Fibroblast of pulmonary artery (primary cell): ENCODE data around the gene ARMC3.
"Not testable (repeated sequence)": the region's sequence is repeated elsewhere in the genome, so short reads cannot be mapped to it uniquely, and the experiment has no call there.

Experiments
- DNase-seq: peaks from one replicate; pipeline ENCODE4 v3.0.0-alpha.2; 2010; ENCODE audit warnings: low read depth
- H3K4me3 ChIP-seq: replicated peaks from 2 replicates; pipeline ENCODE4 v1.5.1; 2011; ENCODE audit warnings: low read depth, mild to moderate bottlenecking, control low read depth, low read length, moderate library complexity
- TF ChIP-seq, protein P1 (sequence below): IDR thresholded peaks from 2 replicates; pipeline ENCODE4 v1.5.1; 2011; ENCODE audit warnings: mild to moderate bottlenecking, control low read depth, low read length, inconsistent platforms; ENCODE audit errors: missing control alignments

Gene ARMC3

DNA sequence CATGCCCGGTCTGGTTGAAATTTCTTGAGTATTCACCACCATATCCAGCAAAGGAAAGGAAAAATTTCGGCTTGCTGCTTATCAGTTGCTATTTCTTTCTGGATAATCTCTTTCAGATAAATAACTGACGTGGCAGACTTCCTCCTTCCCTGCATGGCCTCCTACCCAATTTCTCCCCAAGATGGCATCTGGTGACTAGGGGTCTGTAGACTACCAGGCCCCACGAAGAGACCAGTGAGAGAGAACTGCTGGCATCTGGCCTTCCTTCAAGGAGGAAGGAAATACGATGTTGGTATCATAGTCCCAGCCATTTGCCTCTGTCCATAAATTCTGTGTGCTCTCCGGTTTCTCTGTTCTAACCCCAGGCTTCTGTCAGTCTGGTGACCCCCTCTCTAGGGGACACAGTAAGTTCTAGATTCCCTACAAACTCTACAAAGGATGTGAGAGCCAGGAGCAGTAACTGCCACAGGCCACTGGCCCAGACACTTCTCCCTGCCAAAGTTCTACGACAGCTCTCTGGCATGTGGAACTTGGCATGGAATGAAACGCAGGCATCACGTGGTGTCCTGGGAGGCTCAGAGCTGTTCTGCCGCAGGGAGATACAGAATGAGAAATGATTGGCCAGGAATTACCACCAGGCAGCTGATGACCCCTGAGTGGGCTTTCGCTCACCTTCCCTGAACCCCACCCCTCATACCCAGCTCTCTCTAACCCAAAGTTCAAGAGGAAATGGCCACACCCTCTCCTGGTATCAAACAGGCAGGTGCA lies 137.5 kb downstream of the ARMC3 start:
- no peak overlapping the region for H3K4me3 ChIP-seq
- peak; percentile 85 for DNase-seq
- TF ChIP-seq, protein P1, sequence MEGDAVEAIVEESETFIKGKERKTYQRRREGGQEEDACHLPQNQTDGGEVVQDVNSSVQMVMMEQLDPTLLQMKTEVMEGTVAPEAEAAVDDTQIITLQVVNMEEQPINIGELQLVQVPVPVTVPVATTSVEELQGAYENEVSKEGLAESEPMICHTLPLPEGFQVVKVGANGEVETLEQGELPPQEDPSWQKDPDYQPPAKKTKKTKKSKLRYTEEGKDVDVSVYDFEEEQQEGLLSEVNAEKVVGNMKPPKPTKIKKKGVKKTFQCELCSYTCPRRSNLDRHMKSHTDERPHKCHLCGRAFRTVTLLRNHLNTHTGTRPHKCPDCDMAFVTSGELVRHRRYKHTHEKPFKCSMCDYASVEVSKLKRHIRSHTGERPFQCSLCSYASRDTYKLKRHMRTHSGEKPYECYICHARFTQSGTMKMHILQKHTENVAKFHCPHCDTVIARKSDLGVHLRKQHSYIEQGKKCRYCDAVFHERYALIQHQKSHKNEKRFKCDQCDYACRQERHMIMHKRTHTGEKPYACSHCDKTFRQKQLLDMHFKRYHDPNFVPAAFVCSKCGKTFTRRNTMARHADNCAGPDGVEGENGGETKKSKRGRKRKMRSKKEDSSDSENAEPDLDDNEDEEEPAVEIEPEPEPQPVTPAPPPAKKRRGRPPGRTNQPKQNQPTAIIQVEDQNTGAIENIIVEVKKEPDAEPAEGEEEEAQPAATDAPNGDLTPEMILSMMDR, result no peak

DNA sequence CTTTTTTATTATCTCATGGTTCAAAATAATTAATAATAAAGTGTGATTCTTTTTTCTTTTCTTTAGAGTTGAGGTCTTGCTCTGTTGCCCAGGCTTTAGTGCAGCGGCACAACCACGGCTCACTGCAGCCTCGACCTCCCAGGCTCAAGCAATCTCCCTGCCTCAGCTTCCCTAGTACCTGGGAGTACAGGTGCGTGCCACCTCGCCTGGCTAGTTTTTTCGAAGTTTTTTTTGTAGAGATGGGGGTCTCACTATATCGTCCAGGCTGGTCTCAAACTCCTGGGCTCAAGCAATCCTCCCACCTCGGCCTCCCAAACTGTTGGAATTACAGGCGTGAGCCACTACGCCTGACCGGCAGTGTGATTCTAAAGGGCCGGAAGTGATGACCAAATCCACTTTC lies 139.5 kb downstream of the ARMC3 start:
- no peak for DNase-seq
- H3K4me3 ChIP-seq, result no peak overlapping the region
- TF ChIP-seq, protein P1, result no peak

DNA sequence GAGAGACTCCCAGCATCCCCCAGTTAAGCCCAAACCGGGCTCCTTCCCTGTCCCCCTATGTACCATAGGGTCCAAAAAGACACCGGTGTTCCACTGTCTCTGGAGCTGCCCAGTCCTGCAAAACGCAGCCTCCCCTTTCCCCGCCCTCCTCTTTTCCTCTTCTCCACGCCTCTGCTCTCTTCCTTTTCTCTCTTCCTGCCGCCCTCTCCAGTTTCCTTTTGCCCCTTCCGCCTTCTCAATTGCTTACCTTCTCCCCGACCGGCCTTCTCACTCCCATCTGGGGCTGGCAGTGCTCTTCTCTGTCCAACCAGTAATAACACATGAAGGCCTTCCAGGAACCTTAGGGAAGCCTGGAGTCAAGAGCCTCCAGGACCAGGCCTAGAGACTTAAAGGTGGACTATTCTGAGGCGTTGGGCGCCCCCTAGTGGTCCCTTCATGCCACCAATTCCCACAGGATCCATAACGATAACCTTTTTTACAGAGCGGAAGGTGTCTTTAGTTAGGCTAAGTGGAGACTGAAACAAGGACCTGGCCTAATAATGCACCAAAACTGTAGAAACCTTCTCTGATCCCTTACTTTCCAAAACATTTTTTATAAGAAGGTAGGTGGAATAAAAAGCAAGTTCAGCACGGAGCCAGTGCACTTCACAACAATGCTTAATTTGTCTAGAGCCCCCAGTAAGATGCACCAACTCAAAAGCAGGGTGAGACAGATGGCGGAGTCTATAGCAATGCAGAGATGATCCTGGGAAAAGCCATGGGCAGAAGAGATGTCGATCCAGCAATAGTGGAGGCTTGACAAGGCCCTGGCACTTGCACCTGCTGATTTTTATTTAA lies 140.3 kb downstream of the ARMC3 start:
- DNase-seq, result peak; percentile 85
- H3K4me3 ChIP-seq, result no peak overlapping the region
- TF ChIP-seq, protein P1, result peak; percentile 80

DNA sequence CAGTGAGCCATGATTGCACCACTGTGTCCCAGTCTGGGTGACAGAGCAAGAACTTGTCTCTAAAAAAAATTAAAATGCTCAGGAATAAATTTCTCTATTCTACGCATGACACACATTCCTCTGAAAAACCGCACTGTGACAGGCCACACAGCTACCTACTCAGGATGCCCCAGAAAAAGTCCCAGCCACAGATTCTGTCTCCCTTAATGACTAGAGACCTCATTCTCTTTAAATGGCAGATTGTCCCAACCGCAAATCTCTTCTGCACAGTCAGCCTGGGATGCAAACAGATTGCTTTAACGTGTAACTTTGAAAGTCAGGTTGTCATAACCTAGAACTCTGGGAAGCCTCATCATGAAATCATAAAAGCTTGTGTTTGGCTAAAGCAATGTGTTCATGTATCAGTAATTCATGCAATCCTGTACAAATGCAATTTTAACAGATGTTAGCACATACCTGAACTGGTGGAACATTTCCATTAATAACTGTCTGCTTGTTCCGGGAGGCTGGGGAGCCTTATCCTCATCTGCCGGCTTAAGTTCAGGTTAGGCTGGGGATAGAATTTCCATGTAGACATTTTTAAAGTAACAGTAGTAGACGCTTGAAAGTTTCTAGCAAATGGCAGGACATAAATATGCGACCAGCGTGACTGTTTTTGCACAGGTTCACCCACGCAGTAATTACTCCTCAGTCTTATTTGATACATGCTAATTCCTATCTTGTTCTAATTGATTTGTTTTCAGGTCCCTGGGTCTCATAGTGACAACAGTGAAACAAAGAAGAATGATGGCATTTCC lies 141.4 kb downstream of the ARMC3 start:
- no peak for DNase-seq
- TF ChIP-seq, protein P1, result no peak

DNA sequence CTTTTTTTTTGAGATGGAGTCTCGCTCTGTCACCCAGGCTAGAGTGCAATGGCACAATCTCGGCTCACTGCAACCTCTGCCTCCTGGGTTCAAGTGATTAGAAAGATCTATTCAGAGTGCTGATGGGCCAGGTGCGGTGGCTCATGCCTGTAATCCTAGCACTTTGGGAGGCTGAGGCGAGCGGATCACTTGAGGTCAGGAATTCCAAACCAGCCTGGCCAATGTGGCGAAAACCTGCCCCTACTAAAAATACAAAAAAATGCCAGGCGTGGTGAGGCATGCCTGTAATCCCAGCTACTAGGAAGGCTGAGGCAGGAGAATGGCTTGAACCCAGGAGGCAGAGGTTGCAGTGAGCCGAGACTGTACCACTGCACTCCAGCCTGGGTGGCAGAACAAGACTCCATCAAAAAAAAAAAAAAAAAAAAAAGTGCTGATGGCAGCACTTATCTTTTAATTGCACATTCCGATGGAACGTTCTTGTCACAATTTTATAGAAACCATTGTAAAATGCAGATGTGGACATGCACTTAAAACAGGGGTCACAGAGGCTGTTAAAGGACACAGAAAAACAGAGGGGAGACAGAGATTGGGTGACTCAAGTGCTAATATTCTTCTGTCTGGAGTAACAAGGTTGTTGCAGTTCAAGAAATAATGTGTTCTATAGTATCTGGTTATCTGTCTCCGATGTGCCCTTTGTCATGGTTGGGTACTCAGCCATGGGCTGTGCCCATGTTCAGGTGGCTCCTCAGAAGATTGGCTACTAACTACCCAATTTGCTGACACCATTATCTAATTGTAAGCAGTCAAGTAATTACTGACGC lies 142.4 kb downstream of the ARMC3 start:
- not testable (repeated sequence) for H3K4me3 ChIP-seq, DNase-seq

More for the DNA sequence above, 141.4 kb downstream of the ARMC3 start:
- no peak overlapping the region for H3K4me3 ChIP-seq

DNA sequence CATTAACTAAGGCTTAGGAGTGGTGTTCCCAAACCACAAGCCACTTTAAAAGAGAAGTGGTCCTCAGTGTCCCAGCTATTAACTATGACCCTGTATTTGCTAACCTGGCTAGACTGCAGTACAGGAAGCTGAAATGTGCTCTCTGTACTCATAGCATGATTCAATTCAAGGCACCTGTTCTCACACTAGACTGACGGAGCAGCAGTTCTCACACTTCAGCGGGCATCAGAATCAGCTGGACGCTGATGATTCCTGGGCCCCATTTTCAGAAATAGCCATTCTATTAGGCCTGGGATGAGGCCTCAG lies 143.0 kb downstream of the ARMC3 start:
- no peak for DNase-seq
- TF ChIP-seq, protein P1, result no peak
- H3K4me3 ChIP-seq, result no peak overlapping the region

DNA sequence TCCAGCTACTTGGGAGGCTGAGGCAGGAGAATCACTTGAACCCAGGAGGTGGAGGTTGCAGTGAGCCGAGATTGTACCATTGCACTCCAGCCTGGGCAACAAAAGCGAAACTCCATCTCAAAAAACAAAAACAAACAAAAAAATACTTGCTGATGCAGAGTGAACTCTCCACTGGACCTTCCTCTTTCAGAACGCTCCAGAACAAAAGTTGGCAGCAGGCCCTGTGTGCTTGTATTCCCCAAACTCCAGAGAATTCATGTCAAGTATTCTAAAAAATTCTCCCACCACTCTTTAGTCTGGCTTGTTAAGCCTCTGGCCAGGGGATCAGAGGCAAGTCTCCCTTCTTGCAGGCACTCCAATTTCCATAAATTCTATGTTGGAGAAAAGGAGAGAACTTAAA lies 144.7 kb downstream of the ARMC3 start:
- not testable (repeated sequence) for DNase-seq, H3K4me3 ChIP-seq
